ENCODE data around the gene AMPD1. TPM values are rescaled to one million over a fixed set of nuclear protein-coding genes. Genes with fewer than 3 reads are reported as not detected.

Gene AMPD1
- total and polyA plus RNA-seq, 4 donors: 0.34 TPM; not detected in 3

GRCh38 chr1:114671011-114671938, 24.1 kb downstream of the AMPD1 start:
- DNase-seq (peak in 2 of 3 donors; percentile 25 to 26), ATAC-seq (ENCODE audit: insufficient read depth, low FRiP score) (no peak)
- no peak for TF ChIP-seq CTCF (IDR thresholded peaks at IDR 0.05; ENCODE audit: control extremely low read depth, extremely low read depth)
- no peak overlapping the region for H3K9ac ChIP-seq (ENCODE audit: insufficient read depth in 1 of 2, low read length in 2 of 2)
- WGBS, 2 donors: 63 to 66% methylated on average over 9 of the region's 9 CpGs
- H3K27me3 ChIP-seq (ENCODE audit: control insufficient read depth in 3 of 3, insufficient read depth in 3 of 3, low read length in 2 of 3): no peaks in the 10 kb centered on the region
- H3K4me1 ChIP-seq (ENCODE audit: control insufficient read depth in 5 of 5, insufficient read depth in 5 of 5, low read length in 5 of 5): peaks cover 0 to 4% (median 0%) of the 10 kb centered on the region in 5 donors
- H3K27ac ChIP-seq (ENCODE audit: low read depth in 1 of 2, low read length in 1 of 2): peak overlapping the region in 1 of 2 donors; percentile 20
- H3K4me3 ChIP-seq: no peak overlapping the region
- no peaks in the 10 kb centered on the region for H3K36me3 ChIP-seq (ENCODE audit: control insufficient read depth in 4 of 4, insufficient read depth in 4 of 4, low read length in 4 of 4)
- no peaks in the 10 kb centered on the region for H3K9me3 ChIP-seq (ENCODE audit: control insufficient read depth in 4 of 4, insufficient read depth in 3 of 4, low read length in 3 of 4)

GRCh38 chr1:114670083-114671010, 25.0 kb downstream of the AMPD1 start:
- peak overlapping the region in 1 of 2 donors; percentile 59 for H3K9ac ChIP-seq (ENCODE audit: insufficient read depth in 1 of 2, low read length in 2 of 2)
- peak overlapping the region; percentile 67 to 93 for H3K27ac ChIP-seq (ENCODE audit: low read depth in 1 of 2, low read length in 1 of 2)
- no peaks in the 10 kb centered on the region for H3K9me3 ChIP-seq (ENCODE audit: control insufficient read depth in 4 of 4, insufficient read depth in 3 of 4, low read length in 3 of 4)
- H3K36me3 ChIP-seq (ENCODE audit: control insufficient read depth in 4 of 4, insufficient read depth in 4 of 4, low read length in 4 of 4): no peaks in the 10 kb centered on the region
- DNase-seq (peak; percentile 93 to 94 (median 94)), ATAC-seq (ENCODE audit: insufficient read depth, low FRiP score) (peak; percentile 98)
- H3K4me1 ChIP-seq (ENCODE audit: control insufficient read depth in 5 of 5, insufficient read depth in 5 of 5, low read length in 5 of 5): peaks cover 0 to 4% (median 0%) of the 10 kb centered on the region in 5 donors
- 4% methylated on average over 45 of the region's 45 CpGs for WGBS, 2 donors
- no peaks in the 10 kb centered on the region for H3K27me3 ChIP-seq (ENCODE audit: control insufficient read depth in 3 of 3, insufficient read depth in 3 of 3, low read length in 2 of 3)
- TF ChIP-seq CTCF (IDR thresholded peaks at IDR 0.05; ENCODE audit: control extremely low read depth, extremely low read depth): no peak
- peak overlapping the region; percentile 73 for H3K4me3 ChIP-seq

- ATAC-seq (ENCODE audit: insufficient read depth, low FRiP score): peak; percentile 58
- H3K9ac ChIP-seq (ENCODE audit: insufficient read depth in 1 of 2, low read length in 2 of 2): peak within 1 kb of the TSS in 1 of 2 donors; percentile 84
- no peaks in the 10 kb centered on the region for H3K9me3 ChIP-seq (ENCODE audit: control insufficient read depth in 4 of 4, insufficient read depth in 3 of 4, low read length in 3 of 4)
- TF ChIP-seq CTCF (IDR thresholded peaks at IDR 0.05; ENCODE audit: control extremely low read depth, extremely low read depth): no peak
- H3K4me1 ChIP-seq (ENCODE audit: control insufficient read depth in 5 of 5, insufficient read depth in 5 of 5, low read length in 5 of 5): peaks cover 0 to 4% (median 0%) of the 10 kb centered on the region in 5 donors
- WGBS, 2 donors: 0 to 1% methylated on average over 49 to 50 of the region's 50 CpGs
- H3K27ac ChIP-seq (ENCODE audit: low read depth in 1 of 2, low read length in 1 of 2): peak within 1 kb of the TSS; percentile 73 to 93
- no peaks in the 10 kb centered on the region for H3K27me3 ChIP-seq (ENCODE audit: control insufficient read depth in 3 of 3, insufficient read depth in 3 of 3, low read length in 2 of 3)
- no peak for DNase-seq
- peak within 1 kb of the TSS; percentile 73 for H3K4me3 ChIP-seq
- no peaks in the 10 kb centered on the region for H3K36me3 ChIP-seq (ENCODE audit: control insufficient read depth in 4 of 4, insufficient read depth in 4 of 4, low read length in 4 of 4)
Measured at GRCh38 chr1:114669562-114670082, 25.7 kb downstream of the AMPD1 start, which contains the start of gene DENND2C. TSS of gene DENND2C (minus strand) at chr1:114670049. CDS start at chr1:114625984, 44,065 bp downstream.

All from lung (tissue), 12 donors.